ENCODE data around the gene PROCR.
"Not testable (repeated sequence)": the region's sequence is repeated elsewhere in the genome, so short reads cannot be mapped to it uniquely, and the experiment has no call there.

PROCR gene

DNA sequence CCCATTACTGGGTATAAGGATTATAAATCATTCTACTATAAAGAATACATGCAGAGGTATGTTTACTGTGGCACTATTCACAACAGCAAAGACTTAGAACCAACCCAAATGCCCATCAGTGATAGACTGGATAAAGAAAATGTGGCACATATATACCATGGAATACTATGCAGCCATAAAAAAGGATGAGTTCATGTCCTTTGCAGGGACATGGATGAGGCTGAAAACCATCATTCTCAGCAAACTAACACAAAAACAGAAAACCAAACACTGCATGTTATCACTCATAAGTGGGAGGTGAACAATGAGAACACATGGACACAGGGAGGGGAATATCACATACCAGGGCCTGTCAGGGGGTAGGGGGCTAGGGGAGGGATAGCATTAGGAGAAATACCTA, 7.3 kb upstream of the PROCR start:
- not testable (repeated sequence) for FAIRE-seq; DNase-seq (ENCODE audit: low spot score)

DNA sequence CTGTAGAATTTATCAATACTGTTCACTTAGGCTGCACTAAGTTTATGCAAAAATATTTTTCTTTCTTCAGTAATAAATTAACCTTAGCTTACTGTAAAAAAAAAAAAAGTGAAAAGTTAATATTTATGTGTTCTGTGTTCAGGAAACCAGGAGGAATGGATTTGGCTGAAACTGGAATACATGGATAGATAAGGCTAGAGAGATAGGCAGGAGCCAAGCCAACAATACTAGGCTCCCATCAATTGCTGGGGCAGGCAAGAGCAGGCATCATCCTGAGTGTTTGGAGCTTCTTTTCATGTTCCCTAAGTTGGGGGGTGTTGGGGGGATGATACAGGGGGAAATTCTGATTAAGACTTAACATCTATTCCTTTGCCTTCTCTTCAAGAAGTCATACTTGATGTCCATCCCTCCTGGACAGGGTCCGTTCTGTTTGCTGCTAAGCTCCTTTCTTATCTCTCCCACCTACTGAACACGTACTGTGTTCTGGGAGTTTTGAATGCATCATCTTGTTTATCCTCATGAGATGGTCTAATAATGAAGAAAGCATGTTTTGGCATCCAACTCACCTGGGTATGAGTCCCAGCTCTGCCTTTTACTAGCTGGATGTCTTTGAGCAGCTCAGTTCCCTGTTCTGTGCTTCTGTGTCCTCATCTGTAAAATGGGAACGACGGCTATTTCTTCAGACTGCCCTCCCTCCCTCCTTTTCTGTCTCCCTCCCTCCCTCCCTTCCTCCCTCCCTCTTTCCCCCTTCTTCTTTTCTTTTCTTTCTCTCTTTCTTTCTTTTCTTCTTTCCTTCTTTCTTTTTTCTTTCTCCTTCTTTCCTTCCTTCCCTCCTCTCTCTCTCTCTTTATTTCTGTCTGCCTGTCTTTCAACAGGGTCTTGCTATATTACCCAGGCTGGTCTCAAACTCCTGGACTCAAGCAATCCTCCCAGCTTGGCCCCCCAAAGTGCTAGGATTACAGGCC, 6.4 kb upstream of the PROCR start:
- DNase-seq (ENCODE audit: low spot score), result no peak
- no peak for FAIRE-seq

- DNase-seq (ENCODE audit: low spot score) (no peak), FAIRE-seq (no peak)
These were observed 5.5 kb upstream of the PROCR start for GRCh38 chr20:35166242-35166830.

DNA sequence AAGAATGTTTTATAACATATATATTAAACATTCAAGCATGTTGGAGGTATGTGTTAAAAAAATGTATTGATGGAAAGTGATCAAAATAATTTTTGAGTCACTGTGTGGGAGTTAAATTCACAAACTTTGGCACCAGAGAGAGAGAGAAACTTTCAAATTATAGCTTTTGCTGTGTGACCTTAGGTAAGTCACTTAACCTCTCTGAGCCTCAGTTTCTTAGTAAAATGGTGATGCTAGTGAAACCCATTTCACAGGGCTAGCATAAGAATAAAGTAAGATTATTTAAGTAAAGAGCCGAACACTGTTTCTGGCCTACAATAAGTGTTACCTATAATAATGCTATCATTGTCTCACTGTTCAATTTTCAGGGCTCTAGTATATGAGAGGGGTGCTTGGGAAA, 4.1 kb upstream of the PROCR start:
- no peak for DNase-seq (ENCODE audit: low spot score)
- FAIRE-seq, result no peak

DNA sequence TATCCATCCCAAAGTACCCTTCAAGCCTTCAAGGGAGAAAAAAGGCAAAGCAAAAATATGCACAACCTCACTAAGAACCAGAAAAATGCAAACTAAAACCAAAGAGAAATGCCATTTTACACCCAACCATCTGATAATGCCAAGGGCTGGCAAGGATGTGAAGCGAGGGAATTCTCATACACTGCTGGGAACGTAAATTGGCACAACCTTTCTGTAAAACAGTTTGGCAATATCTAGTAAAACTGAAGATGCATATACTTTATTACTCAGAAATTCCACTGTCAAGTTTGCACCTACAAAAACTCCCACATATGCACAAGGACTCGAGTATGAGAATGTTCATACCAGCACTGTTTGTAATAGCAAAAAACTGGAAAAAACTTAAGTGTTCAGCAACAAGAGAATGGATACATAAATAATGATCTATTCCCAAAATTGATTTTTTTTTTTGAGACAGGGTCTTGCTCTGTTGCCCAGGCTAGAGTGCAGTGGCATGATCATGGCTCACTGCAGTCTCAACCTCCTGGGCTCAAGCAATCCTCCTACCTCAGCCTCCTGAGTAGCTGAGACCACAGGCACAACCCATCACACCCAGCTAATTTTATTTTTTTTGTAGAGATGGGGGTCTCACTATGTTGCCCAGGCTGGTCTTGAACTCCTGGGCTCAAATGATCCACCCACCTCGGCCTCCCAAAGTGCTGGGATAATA, 3.0 kb upstream of the PROCR start:
- not testable (repeated sequence) for DNase-seq (ENCODE audit: low spot score); FAIRE-seq

DNA sequence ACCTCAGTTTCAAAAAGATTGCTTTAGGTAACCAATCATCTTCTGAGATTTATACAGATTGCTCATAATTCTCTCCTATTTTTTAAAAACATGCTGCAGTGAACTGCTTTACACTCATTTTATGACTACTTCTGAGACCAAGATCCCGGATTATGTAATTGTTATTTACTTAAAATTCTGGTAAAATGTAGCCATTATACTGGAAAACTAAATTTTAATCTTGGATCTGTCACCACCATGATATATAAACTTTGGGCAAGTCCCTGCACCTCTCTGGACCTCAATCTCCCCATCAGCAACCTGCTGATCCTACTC, 477 bp upstream of the PROCR start:
- DNase-seq (ENCODE audit: low spot score), result no peak
- FAIRE-seq, result no peak

DNA sequence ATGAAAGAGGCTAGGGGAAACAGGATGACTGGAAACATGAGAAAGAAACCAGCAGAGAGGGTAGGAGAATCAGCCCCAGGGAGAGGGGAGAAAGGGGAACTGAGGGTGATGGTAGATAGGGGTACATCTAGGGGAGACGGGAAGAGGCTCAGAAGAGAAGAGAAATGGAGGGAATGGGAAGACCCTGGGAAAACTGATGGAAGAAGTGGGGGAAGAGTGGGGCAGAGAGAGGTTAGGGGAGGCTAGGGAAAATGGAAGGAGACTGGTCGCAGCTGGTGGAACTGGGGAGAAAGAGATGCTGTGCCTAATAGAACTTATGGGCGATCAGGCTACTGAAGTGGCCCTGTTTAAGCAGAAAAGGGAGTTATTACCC, 548 bp downstream of the PROCR start:
- FAIRE-seq (no peak), DNase-seq (ENCODE audit: low spot score) (no peak)

- DNase-seq (ENCODE audit: low spot score), result no peak
- no peak for FAIRE-seq
These were observed 1.8 kb downstream of the PROCR start for GRCh38 chr20:35173576-35174192.

GRCh38 chr20:35174458-35175216, 2.8 kb downstream of the PROCR start:
- peak; percentile 58 for DNase-seq (ENCODE audit: low spot score)
- no peak for FAIRE-seq

- FAIRE-seq (no peak), DNase-seq (ENCODE audit: low spot score) (no peak)
These were observed 4.3 kb downstream of the PROCR start for GRCh38 chr20:35176132-35176531.

DNA sequence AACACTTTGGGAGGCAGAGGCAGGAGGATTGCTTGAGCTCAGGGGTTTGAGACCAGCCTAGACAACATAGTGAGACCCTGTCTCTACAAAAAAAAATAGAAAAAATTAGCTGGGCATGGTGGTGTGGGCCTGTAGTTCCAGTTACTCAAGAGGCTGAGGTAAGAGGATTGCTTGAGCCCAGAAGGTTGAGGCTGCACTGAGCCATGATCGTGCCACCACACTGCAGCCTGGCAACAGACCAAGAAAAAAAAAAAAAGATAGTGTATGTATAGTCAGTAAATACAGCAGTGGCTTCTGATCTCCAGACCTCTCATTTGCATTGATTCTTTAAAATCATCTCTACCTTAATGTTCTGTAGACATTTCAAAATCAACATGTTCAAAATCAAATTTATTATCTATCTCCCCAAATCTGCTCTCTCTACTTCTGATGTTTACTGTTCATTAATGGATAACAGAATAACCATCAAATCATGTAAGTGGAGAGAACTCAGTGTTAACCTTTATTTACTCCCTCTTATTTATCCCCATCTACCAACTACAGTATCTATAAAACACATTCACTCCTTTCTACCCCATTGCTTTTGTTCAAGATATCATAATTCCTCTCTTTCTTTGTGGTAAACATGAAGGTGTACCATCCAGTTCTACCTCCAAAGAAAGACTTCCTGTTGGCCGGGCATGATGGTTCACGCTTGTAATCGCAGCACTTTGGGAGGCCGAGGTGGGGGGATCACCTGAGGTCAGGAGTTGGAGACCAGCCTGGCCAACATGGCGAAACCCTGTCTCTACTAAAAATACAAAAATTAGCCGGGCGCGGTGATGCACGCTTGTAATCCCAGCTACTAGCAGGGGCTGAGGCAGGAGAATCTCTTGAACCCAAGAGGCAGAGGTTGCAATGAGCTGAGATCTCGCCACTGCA, 7.7 kb downstream of the PROCR start:
- DNase-seq (ENCODE audit: low spot score), result no peak
- FAIRE-seq, result no peak

GRCh38 chr20:35180266-35180665, 8.4 kb downstream of the PROCR start:
- DNase-seq (ENCODE audit: low spot score) (no peak), FAIRE-seq (no peak)

DNA sequence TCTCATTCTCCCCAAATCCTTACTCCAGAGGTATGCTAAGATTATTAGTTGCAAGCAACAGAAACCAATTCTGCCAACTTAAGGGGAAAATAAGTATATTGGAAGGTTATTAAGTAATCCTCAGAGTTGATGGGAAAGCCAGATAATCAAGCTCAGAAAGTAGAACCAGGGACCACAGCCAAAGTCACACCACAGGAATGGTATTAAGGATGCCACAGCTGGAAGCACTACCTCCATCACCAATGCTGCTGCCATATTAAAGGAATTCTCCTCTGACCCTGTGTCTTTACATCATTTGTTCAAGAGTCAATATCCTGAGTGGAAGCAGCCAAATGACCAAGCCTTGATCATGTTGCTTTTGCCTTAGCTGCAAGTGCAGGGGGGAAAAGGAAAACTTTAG, 9.9 kb downstream of the PROCR start:
- FAIRE-seq (no peak), DNase-seq (ENCODE audit: low spot score) (no peak)

DNA sequence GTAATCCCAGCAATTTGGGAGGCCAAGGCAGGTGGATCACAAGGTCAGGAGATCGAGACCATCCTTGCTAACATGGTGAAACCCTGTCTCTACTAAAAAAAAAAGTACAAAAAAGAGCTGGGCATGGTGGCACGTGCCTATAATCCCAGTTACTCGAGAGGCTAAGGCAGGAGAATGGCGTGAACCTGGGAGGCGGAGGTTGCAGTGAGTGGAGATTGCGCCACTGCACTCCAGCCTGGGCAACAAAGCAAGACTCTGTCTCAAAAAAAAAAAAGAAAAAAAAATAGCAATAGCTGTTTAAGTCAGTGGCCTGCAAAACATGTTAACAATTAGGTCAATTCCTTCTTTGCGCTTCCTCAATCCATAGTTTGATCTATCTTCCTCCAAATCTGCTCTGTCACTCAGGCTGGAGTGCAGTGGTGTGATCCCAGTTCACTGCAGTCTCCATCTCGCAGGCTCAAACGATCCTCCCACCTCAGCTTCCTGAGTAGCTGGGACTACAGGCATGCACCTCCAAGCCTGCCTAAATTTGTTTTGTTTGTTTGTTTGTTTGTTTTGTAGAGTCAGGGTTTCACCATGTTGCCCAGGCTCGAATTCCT, 14.9 kb downstream of the PROCR start:
- not testable (repeated sequence) for FAIRE-seq

GRCh38 chr20:35187584-35188190, 15.8 kb downstream of the PROCR start:
- DNase-seq (ENCODE audit: low spot score) (no peak), FAIRE-seq (no peak)

More for the DNA sequence above, 14.9 kb downstream of the PROCR start:
- DNase-seq (ENCODE audit: low spot score), result not testable (repeated sequence)

- FAIRE-seq; DNase-seq (ENCODE audit: low spot score): not testable (repeated sequence)
These were observed 17.4 kb downstream of the PROCR start for GRCh38 chr20:35189223-35189622.

GRCh38 chr20:35190556-35190955, 18.7 kb downstream of the PROCR start:
- FAIRE-seq, result no peak
- DNase-seq (ENCODE audit: low spot score), result no peak

GRCh38 chr20:35191419-35192117, 19.7 kb downstream of the PROCR start:
- DNase-seq (ENCODE audit: low spot score), result no peak
- FAIRE-seq, result no peak
